GM12878 (cell line): ENCODE data around the gene SRSF5. TPM values are rescaled to one million over a fixed set of nuclear protein-coding genes. Genes with fewer than 3 reads are reported as not detected.

Source experiments
- ATAC-seq: fragments of 200-7000 bp; cut with Tn5 transposase; 3 replicates; pipeline ENCODE4 v1.9.1; 2020; ENCODE audit warnings: mild to moderate bottlenecking, moderate library complexity
- BruUV-seq: library from RNA; stranded (reverse); fragments of 400-500 nt; replicated peaks from 2 replicates; lab custom pipeline; 2021; lab: Mats Ljungman, UMichigan
- CTCF ChIA-PET: fragments of 300-600 bp; sonication (Branson Sonifier 250); formaldehyde crosslinking; extraction: SDS; loops from one replicate; lab custom pipeline; 2021; ENCODE audit warnings: inconsistent platforms; lab: Yijun Ruan, JAX
- POLR2A ChIA-PET: fragments of 350-600 bp; formaldehyde crosslinking; extraction: SDS; loops from one replicate; lab custom pipeline; 2021; ENCODE audit warnings: inconsistent platforms; lab: Charles Lee
- RAD21 ChIA-PET: fragments of 300-600 bp; sonication (Branson Sonifier 250); formaldehyde crosslinking; loops from one replicate; lab custom pipeline; 2023; ENCODE audit warnings: antibody characterized with exemption; ENCODE audit not compliant: unreplicated experiment; lab: Charles Lee
- SMC1A ChIA-PET: fragments of 300-600 bp; sonication (Branson Sonifier 250); formaldehyde crosslinking; loops from one replicate; lab custom pipeline; 2023; ENCODE audit not compliant: unreplicated experiment, uncharacterized antibody; lab: Charles Lee
- DNase-seq: peaks from one replicate; pipeline ENCODE4 v3.0.0-alpha.2; 2011; ENCODE audit warnings: low read depth, low spot score
- FAIRE-seq: peaks from 3 replicates; lab custom pipeline; 2011; peaks lifted over from hg19 to GRCh38; lab: Jason Lieb, UNC
- H2AFZ ChIP-seq: 2 replicates; pipeline ENCODE4 v1.6.0; 2011; ENCODE audit warnings: low read depth, low read length, control low read depth; ENCODE audit not compliant: control insufficient read depth
- H3K27ac ChIP-seq: 2 replicates; pipeline ENCODE4 v1.5.1; 2011; ENCODE audit warnings: control low read depth; ENCODE audit not compliant: control insufficient read depth, insufficient read depth
- H3K27me3 ChIP-seq, 2 experiments: replicated peaks in 1 of 2; 2 replicates each; pipeline versions ENCODE4 v1.6.0 to v1.6.1; 2011; ENCODE audit warnings: low read length in 1 of 2; ENCODE audit not compliant: control insufficient read depth in 2 of 2, insufficient read depth in 2 of 2
- H3K36me3 ChIP-seq, 2 experiments: 2 replicates each; pipeline ENCODE4 v1.5.1; 2011; ENCODE audit warnings: low read length in 1 of 2; ENCODE audit not compliant: control insufficient read depth in 2 of 2, insufficient read depth in 2 of 2
- H3K4me1 ChIP-seq: 2 replicates; pipeline ENCODE4 v1.6.1; 2011; ENCODE audit warnings: mild to moderate bottlenecking, low read length, moderate library complexity, mixed read lengths; ENCODE audit not compliant: control insufficient read depth, insufficient read depth
- H3K4me2 ChIP-seq: 2 replicates; pipeline ENCODE4 v1.6.0; 2011; ENCODE audit warnings: control low read depth; ENCODE audit not compliant: control insufficient read depth, insufficient read depth
- H3K4me3 ChIP-seq: fragments of 200-600 bp; sonication (generic); 2 replicates; pipeline ENCODE4 v1.5.1; 2016
- H3K79me2 ChIP-seq: 2 replicates; pipeline ENCODE4 v1.6.0; 2011; ENCODE audit warnings: low read length; ENCODE audit not compliant: control insufficient read depth, insufficient read depth
- H3K9ac ChIP-seq: 2 replicates; pipeline ENCODE4 v1.8.0; 2011; ENCODE audit warnings: low read length, control low read depth, mixed read lengths; ENCODE audit not compliant: control insufficient read depth, insufficient read depth
- H3K9me3 ChIP-seq: replicated peaks from 3 replicates; pipeline ENCODE4 v1.5.1; 2011; ENCODE audit warnings: mild to moderate bottlenecking, low read length; ENCODE audit not compliant: control insufficient read depth, insufficient read depth
- H4K20me1 ChIP-seq: 2 replicates; pipeline ENCODE4 v1.6.0; 2011; ENCODE audit not compliant: control insufficient read depth, insufficient read depth
- CHD2 ChIP-seq: IDR thresholded peaks from 2 replicates; pipeline ENCODE4 v1.6.1; 2011; ENCODE audit warnings: low read depth, low read length, improper control_type of control experiment, borderline replicate concordance
- EED ChIP-seq: sonication (generic); IDR thresholded peaks from 2 replicates; pipeline ENCODE4 v1.6.1; 2016; ENCODE audit warnings: antibody characterized with exemption, low read depth
- PML ChIP-seq: IDR thresholded peaks from 2 replicates; pipeline ENCODE4 v1.6.1; 2012; ENCODE audit warnings: low read length, inconsistent platforms
- SIX5 ChIP-seq: IDR thresholded peaks from 2 replicates; pipeline ENCODE4 v1.6.1; 2011; ENCODE audit warnings: mild to moderate bottlenecking, low read depth, low read length, moderate library complexity; ENCODE audit not compliant: severe bottlenecking
- WGBS: methylation state at CpG from one replicate; pipeline ENCODE4 v1.1.6; 2016; ENCODE audit warnings: low lambda C conversion rate; ENCODE audit not compliant: insufficient replicate concordance, insufficient coverage; ENCODE audit errors: missing lambda C conversion rate; 5-methylcytosine and 5-hydroxymethylcytosine counted together
- in situ Hi-C: fragments of 300-500 bp; cut with MboI; formaldehyde crosslinking; loops from 9 replicates; pipeline ENCODE4 v1.14.3; 2018; ENCODE audit warnings: mixed read lengths
- intact Hi-C: fragments of 100-400 bp; cut with micrococcal nuclease; formaldehyde crosslinking; loops from one replicate; pipeline ENCODE4 v1.14.2; 2022; ENCODE audit not compliant: unreplicated experiment
- polyA plus RNA-seq, 11 experiments: library from polyadenylated mRNA; depleted of rRNA in 4 of 11; unstranded in 6 of 11; stranded (reverse) in 5 of 11; fragments of >200 nt; fragmentation: Nextera tagmentation in 4 of 11; fragmentation: Illumina TruSeq in 1 of 11; extraction: Ambion mirVana in 4 of 11; extraction: Trizol in 1 of 11; gene quantifications; 1 replicate in 1 of 11; 2 replicates in 10 of 11; pipeline versions ENCODE4 v1.2.1 to v1.2.3, GENCODE V29; 2011 to 2016; ENCODE audit warnings: inconsistent platforms in 2 of 11, missing spikeins in 2 of 11, low read depth in 1 of 11
- total RNA-seq, 4 experiments: library from RNA; depleted of rRNA in 3 of 4; stranded (reverse); fragments of >200 nt in 3 of 4; fragmentation: Illumina TruSeq in 1 of 4; extraction: Trizol in 1 of 4; gene quantifications; 2 replicates each; pipeline versions ENCODE4 v1.2.1 to v1.2.3, GENCODE V29; 2013 to 2021
- TF ChIP-seq, protein P1 (sequence below): fragments of 450-650 bp; IDR thresholded peaks from 2 replicates; pipeline ENCODE4 v1.6.1; 2018; ENCODE audit warnings: borderline replicate concordance, mild to moderate bottlenecking; ENCODE audit not compliant: partially characterized antibody
- TF ChIP-seq, protein P2 (sequence below): fragments of 450-650 bp; IDR thresholded peaks from 2 replicates; pipeline ENCODE4 v1.6.1; 2014; ENCODE audit warnings: mild to moderate bottlenecking

Gene SRSF5
- total and polyA plus RNA-seq, 10 of the 15 experiments (the other 5 are each of a cell fraction or from before 2014, with no cell fraction given), result 136 to 453 (median 275) TPM

- TF ChIP-seq, protein P1, sequence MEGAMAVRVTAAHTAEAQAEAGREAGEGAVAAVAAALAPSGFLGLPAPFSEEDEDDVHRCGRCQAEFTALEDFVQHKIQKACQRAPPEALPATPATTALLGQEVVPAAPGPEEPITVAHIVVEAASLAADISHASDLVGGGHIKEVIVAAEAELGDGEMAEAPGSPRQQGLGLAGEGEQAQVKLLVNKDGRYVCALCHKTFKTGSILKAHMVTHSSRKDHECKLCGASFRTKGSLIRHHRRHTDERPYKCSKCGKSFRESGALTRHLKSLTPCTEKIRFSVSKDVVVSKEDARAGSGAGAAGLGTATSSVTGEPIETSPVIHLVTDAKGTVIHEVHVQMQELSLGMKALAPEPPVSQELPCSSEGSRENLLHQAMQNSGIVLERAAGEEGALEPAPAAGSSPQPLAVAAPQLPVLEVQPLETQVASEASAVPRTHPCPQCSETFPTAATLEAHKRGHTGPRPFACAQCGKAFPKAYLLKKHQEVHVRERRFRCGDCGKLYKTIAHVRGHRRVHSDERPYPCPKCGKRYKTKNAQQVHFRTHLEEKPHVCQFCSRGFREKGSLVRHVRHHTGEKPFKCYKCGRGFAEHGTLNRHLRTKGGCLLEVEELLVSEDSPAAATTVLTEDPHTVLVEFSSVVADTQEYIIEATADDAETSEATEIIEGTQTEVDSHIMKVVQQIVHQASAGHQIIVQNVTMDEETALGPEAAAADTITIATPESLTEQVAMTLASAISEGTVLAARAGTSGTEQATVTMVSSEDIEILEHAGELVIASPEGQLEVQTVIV, result no peak
These were observed 16.4 kb upstream of the SRSF5 start (continued) for GRCh38 chr14:69750495-69750894.

DNA sequence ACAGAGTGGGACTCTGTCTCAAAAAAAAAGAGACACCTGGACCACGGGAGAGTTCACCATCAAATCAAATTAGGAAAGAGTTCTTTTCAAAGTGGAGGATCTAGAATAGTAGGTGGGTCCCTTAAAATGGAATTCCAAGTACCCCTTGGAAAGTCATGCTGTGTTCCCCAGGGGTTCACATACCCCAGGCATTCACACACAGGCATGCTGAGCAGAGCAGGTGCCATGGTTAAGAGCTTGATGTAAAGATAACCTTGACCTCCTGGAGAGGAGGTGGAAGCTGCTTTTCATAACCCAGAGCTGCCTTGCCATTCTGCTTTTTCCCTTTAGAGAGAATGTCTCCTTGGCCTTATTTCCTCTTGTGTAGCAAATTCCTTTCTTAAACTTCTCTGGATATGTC, 14.2 kb upstream of the SRSF5 start:
- no TSS peak for BruUV-seq
- WGBS, result 18% methylated on average over 1 of the region's 1 CpG
- TF ChIP-seq EED (no peak), CHD2 (no peak), PML (no peak), SIX5 (no peak)
- TF ChIP-seq, protein P2, sequence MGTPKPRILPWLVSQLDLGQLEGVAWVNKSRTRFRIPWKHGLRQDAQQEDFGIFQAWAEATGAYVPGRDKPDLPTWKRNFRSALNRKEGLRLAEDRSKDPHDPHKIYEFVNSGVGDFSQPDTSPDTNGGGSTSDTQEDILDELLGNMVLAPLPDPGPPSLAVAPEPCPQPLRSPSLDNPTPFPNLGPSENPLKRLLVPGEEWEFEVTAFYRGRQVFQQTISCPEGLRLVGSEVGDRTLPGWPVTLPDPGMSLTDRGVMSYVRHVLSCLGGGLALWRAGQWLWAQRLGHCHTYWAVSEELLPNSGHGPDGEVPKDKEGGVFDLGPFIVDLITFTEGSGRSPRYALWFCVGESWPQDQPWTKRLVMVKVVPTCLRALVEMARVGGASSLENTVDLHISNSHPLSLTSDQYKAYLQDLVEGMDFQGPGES, result no peak
- in situ Hi-C loops, result no loop called here
- no peaks in the 10 kb centered on the region for H3K9me3 ChIP-seq
- RAD21 ChIA-PET, result no interaction called here
- no peaks in the 10 kb centered on the region for H3K36me3 ChIP-seq
- H4K20me1 ChIP-seq, result no peaks in the 10 kb centered on the region
- H3K27ac ChIP-seq, result no peak overlapping the region
- H3K27me3 ChIP-seq, result no peaks in the 10 kb centered on the region
- H3K79me2 ChIP-seq, result no peaks in the 10 kb centered on the region
- H3K4me1 ChIP-seq, result no peaks in the 10 kb centered on the region
- FAIRE-seq (no peak), ATAC-seq (no peak), DNase-seq (no peak)
- no peak overlapping the region for H3K9ac ChIP-seq
- SMC1A ChIA-PET, result no interaction called here
- POLR2A ChIA-PET, result no interaction called here
- H3K4me2 ChIP-seq, result no peak overlapping the region
- no peak overlapping the region for H2AFZ ChIP-seq
- H3K4me3 ChIP-seq, result no peak overlapping the region
- intact Hi-C loops, result no loop called here
- CTCF ChIA-PET, result no interaction called here
